Fibroblast of mammary gland (primary cell): ENCODE measurements around the gene CYSRT1.

Source experiments
- DNase-seq: peaks from one replicate; pipeline ENCODE4 v3.0.0-alpha.2; 2010; ENCODE audit warnings: low read depth
- H3K4me3 ChIP-seq: 2 replicates; pipeline ENCODE4 v1.5.1; 2011; ENCODE audit warnings: low read depth, mild to moderate bottlenecking, low read length, moderate library complexity; ENCODE audit not compliant: control insufficient read depth
- CTCF ChIP-seq: conservative IDR thresholded peaks from 2 replicates; pipeline ENCODE4 v1.5.1; 2011; ENCODE audit warnings: low read depth, low read length, inconsistent platforms; ENCODE audit not compliant: control insufficient read depth, insufficient read depth

The CYSRT1 gene

GRCh38 chr9:137217276-137218211 is 7.4 kb upstream of the CYSRT1 start:
- TF ChIP-seq CTCF = no peak
- H3K4me3 ChIP-seq = peak overlapping the region; percentile 7
- DNase-seq = peak; percentile 34

DNA sequence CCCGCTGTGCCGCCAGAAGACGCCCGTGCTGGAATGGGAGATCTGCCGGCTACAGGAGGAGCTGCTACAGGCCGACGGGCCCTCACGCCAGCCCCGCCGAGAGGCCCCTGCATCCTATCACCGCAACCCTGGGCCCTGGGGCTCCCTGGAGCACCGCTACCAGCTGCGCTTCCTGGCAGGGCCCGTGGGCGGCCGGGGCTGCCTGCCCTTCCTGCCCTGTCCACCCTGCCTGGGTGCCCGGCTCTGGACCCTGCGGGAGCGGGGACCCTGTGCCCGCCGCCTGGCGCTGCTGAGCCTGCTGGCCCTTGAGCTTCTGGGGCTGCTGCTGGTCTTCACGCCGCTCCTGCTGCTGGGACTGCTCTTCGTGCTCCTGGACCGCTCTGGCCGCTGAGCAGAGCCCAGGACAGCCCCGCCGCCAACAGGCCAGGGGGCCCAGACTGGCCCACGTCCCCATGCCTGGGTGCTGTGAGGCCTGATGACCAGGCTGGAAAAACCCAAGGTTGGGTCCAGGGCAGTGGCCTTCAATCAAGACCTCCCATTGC is 6.7 kb upstream of the CYSRT1 start:
- no peak for DNase-seq
- H3K4me3 ChIP-seq = no peak overlapping the region
- TF ChIP-seq CTCF = no peak

- H3K4me3 ChIP-seq = no peak overlapping the region
- TF ChIP-seq CTCF = no peak
- peak; percentile 14 for DNase-seq
These were observed 6.2 kb upstream of the CYSRT1 start for GRCh38 chr9:137218754-137219271.

GRCh38 chr9:137219757-137220316 is 5.1 kb upstream of the CYSRT1 start:
- no peak for TF ChIP-seq CTCF
- no peak overlapping the region for H3K4me3 ChIP-seq
- no peak for DNase-seq

GRCh38 chr9:137220317-137221094 is 4.5 kb upstream of the CYSRT1 start:
- TF ChIP-seq CTCF = no peak
- DNase-seq = no peak
- H3K4me3 ChIP-seq = no peak overlapping the region

DNA sequence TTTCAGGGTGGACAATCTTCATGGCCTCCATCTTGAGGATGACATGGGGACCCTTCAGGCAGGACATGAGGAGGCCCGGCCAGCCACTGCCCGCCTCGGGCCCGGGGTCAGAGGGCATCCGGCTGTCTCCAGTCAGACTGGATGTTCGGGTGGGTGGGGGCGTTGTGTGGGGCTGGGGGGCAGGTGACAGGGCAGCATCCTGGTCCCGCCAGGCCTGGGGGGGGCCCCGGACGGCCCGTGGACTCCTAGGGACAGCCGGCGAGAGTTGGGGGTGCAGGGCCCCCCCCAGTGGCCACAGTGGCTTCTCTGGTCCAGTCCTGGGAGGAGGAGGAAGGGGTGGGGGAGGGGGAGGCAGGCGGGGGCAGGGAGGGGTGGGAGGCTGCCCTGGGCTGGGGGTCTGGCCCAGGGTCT is 3.9 kb upstream of the CYSRT1 start:
- DNase-seq = no peak
- TF ChIP-seq CTCF = no peak

More for the DNA sequence above, 3.9 kb upstream of the CYSRT1 start:
- no peak overlapping the region for H3K4me3 ChIP-seq
